RWPE2 (cell line): Measurements from ENCODE around the gene FCHSD2.
"Not testable (repeated sequence)": the region's sequence is repeated elsewhere in the genome, so short reads cannot be mapped to it uniquely, and the experiment has no call there.

Experiments
- ATAC-seq: fragments of 200-7000 bp; cut with Tn5 transposase; 3 replicates; pipeline ENCODE4 v1.9.1; 2021; ENCODE audit warnings: low read depth
- DNase-seq: peaks from one replicate; pipeline ENCODE4 v3.0.0-alpha.2; 2020; ENCODE audit warnings: low spot score
- H3K27ac ChIP-seq: fragments of 450-650 bp; 2 replicates; pipeline ENCODE4 v1.5.1; 2017; ENCODE audit warnings: mild to moderate bottlenecking; ENCODE audit not compliant: poor library complexity, severe bottlenecking
- H3K27me3 ChIP-seq: fragments of 250-450 bp; sonication (Bioruptor Pico); 2 replicates; pipeline ENCODE4 v1.5.1; 2021; ENCODE audit warnings: mild to moderate bottlenecking, moderate library complexity; ENCODE audit not compliant: insufficient read depth, poor library complexity, severe bottlenecking
- H3K36me3 ChIP-seq: fragments of 250-450 bp; sonication (Bioruptor Pico); 2 replicates; pipeline ENCODE4 v1.5.1; 2020; ENCODE audit warnings: low read depth, mild to moderate bottlenecking, moderate library complexity
- H3K4me1 ChIP-seq: fragments of 250-450 bp; sonication (Bioruptor Pico); 2 replicates; pipeline ENCODE4 v1.5.1; 2021; ENCODE audit warnings: mild to moderate bottlenecking, moderate library complexity; ENCODE audit not compliant: insufficient read depth, poor library complexity, severe bottlenecking
- H3K4me3 ChIP-seq: fragments of 250-450 bp; sonication (Bioruptor Pico); 2 replicates; pipeline ENCODE4 v1.5.1; 2021; ENCODE audit warnings: mild to moderate bottlenecking, moderate library complexity; ENCODE audit not compliant: severe bottlenecking
- H3K9me3 ChIP-seq: fragments of 250-450 bp; sonication (Bioruptor Pico); 2 replicates; pipeline ENCODE4 v1.5.1; 2021; ENCODE audit warnings: mild to moderate bottlenecking, moderate library complexity; ENCODE audit not compliant: severe bottlenecking
- CTCF ChIP-seq: fragments of 450-650 bp; IDR thresholded peaks from one replicate; pipeline ENCODE4 v1.5.1; 2017; ENCODE audit warnings: mild to moderate bottlenecking, moderate library complexity; ENCODE audit not compliant: poor library complexity, severe bottlenecking

The FCHSD2 gene

GRCh38 chr11:72860010-72860409 lies 282.1 kb downstream of the FCHSD2 start:
- Histone ChIP-seq H3K36me3 (no peaks in the 10 kb centered on the region), H3K9me3 (no peaks in the 10 kb centered on the region), H3K4me1 (peaks cover 2% of the 10 kb centered on the region), H3K4me3 (no peak overlapping the region), H3K27ac (no peak overlapping the region), H3K27me3 (no peaks in the 10 kb centered on the region)
- DNase-seq = no peak
- TF ChIP-seq CTCF = no peak
- no peak for ATAC-seq

GRCh38 chr11:72859126-72859525 lies 283.0 kb downstream of the FCHSD2 start:
- Histone ChIP-seq H3K36me3 (no peaks in the 10 kb centered on the region), H3K4me3 (no peak overlapping the region), H3K27ac (no peak overlapping the region), H3K27me3 (no peaks in the 10 kb centered on the region), H3K9me3 (no peaks in the 10 kb centered on the region), H3K4me1 (peaks cover 2% of the 10 kb centered on the region)
- no peak for TF ChIP-seq CTCF
- DNase-seq (no peak), ATAC-seq (no peak)

- H3K4me1 ChIP-seq, DNase-seq, H3K36me3 ChIP-seq, H3K27ac ChIP-seq, ATAC-seq, H3K27me3 ChIP-seq, H3K4me3 ChIP-seq, H3K9me3 ChIP-seq: not testable (repeated sequence)
Observed at GRCh38 chr11:72858267-72858666, 283.9 kb downstream of the FCHSD2 start.

GRCh38 chr11:72856551-72857345 lies 285.4 kb downstream of the FCHSD2 start:
- Histone ChIP-seq H3K27ac (no peak overlapping the region), H3K36me3 (no peaks in the 10 kb centered on the region), H3K4me1 (peaks cover 2% of the 10 kb centered on the region), H3K9me3 (no peaks in the 10 kb centered on the region), H3K4me3 (no peak overlapping the region), H3K27me3 (no peaks in the 10 kb centered on the region)
- no peak for TF ChIP-seq CTCF
- no peak for DNase-seq
- ATAC-seq = no peak

GRCh38 chr11:72856065-72856464 lies 286.1 kb downstream of the FCHSD2 start:
- H3K27ac ChIP-seq = no peak overlapping the region
- H3K27me3 ChIP-seq = no peaks in the 10 kb centered on the region
- TF ChIP-seq CTCF = no peak
- no peak for DNase-seq
- no peaks in the 10 kb centered on the region for H3K36me3 ChIP-seq
- no peak for ATAC-seq
- H3K4me3 ChIP-seq = no peak overlapping the region
- H3K4me1 ChIP-seq = peaks cover 2% of the 10 kb centered on the region
- H3K9me3 ChIP-seq = no peaks in the 10 kb centered on the region
